Neuronal stem cell (in vitro differentiated cells): ENCODE data around the gene FOXP4.

Source experiments
- DNase-seq: peaks from one replicate; pipeline ENCODE4 v3.0.0-alpha.2; 2013; ENCODE audit warnings: low spot score
- H2AFZ ChIP-seq: one replicate; pipeline ENCODE4 v1.6.1; 2013; ENCODE audit warnings: mild to moderate bottlenecking, low read length, inconsistent platforms
- H2AK5ac ChIP-seq: 2 replicates; pipeline ENCODE4 v1.6.1; 2013; ENCODE audit warnings: low read depth, mild to moderate bottlenecking, inconsistent platforms, low read length, moderate library complexity, mixed read lengths
- H2BK120ac ChIP-seq: 2 replicates; pipeline ENCODE4 v1.6.1; 2013; ENCODE audit warnings: low read depth, mild to moderate bottlenecking, inconsistent platforms, low read length, moderate library complexity, mixed read lengths
- H2BK12ac ChIP-seq: one replicate; pipeline ENCODE4 v1.6.1; 2013; ENCODE audit warnings: low read length, inconsistent platforms
- H2BK15ac ChIP-seq: 2 replicates; pipeline ENCODE4 v1.6.1; 2013; ENCODE audit warnings: mild to moderate bottlenecking, low read length, inconsistent platforms, mixed read lengths
- H2BK5ac ChIP-seq: one replicate; pipeline ENCODE4 v1.6.1; 2013; ENCODE audit warnings: inconsistent platforms, mild to moderate bottlenecking, low read length, moderate library complexity
- H3K14ac ChIP-seq: one replicate; pipeline ENCODE4 v1.6.1; 2013; ENCODE audit warnings: low read length, inconsistent platforms
- H3K18ac ChIP-seq: 2 replicates; pipeline ENCODE4 v1.6.1; 2013; ENCODE audit warnings: low read length, inconsistent platforms
- H3K23ac ChIP-seq: 2 replicates; pipeline ENCODE4 v1.6.1; 2013; ENCODE audit warnings: low read depth, mild to moderate bottlenecking, mixed read lengths, low read length, inconsistent platforms; ENCODE audit not compliant: poor library complexity
- H3K27ac ChIP-seq: replicated peaks from 3 replicates; pipeline ENCODE4 v1.5.1; 2013; ENCODE audit warnings: low read length, inconsistent platforms
- H3K27me3 ChIP-seq, 3 experiments: 2 replicates each; pipeline ENCODE4 v1.6.1; 2013; ENCODE audit warnings: low read length in 3 of 3, mild to moderate bottlenecking in 2 of 3, inconsistent platforms in 1 of 3, low read depth in 1 of 3, mixed read lengths in 1 of 3, moderate library complexity in 1 of 3; ENCODE audit not compliant: control insufficient read depth in 3 of 3, insufficient read depth in 3 of 3
- H3K36me3 ChIP-seq, 2 donors: replicated peaks in 1 of 2; 2 replicates each; pipeline ENCODE4 v1.6.1; 2013; ENCODE audit warnings: low read length in 2 of 2; ENCODE audit not compliant: control insufficient read depth in 2 of 2, insufficient read depth in 2 of 2
- H3K4ac ChIP-seq: 2 replicates; pipeline ENCODE4 v1.6.1; 2013; ENCODE audit warnings: inconsistent platforms, mild to moderate bottlenecking, low read length, moderate library complexity
- H3K4me1 ChIP-seq, 2 donors: 1 replicate in 1 of 2; 2 replicates in 1 of 2; pipeline ENCODE4 v1.6.1; 2013; ENCODE audit warnings: low read length in 2 of 2, low read depth in 1 of 2; ENCODE audit not compliant: control insufficient read depth in 2 of 2, insufficient read depth in 1 of 2
- H3K4me2 ChIP-seq: one replicate; pipeline ENCODE4 v1.6.1; 2013; ENCODE audit warnings: mild to moderate bottlenecking, low read length, inconsistent platforms; ENCODE audit not compliant: insufficient read depth, poor library complexity, severe bottlenecking
- H3K4me3 ChIP-seq, 2 donors: 2 replicates each; pipeline ENCODE4 v1.5.1; 2013; ENCODE audit warnings: low read length in 2 of 2, mild to moderate bottlenecking in 2 of 2, inconsistent platforms in 1 of 2, moderate library complexity in 1 of 2
- H3K79me1 ChIP-seq: one replicate; pipeline ENCODE4 v1.6.1; 2013; ENCODE audit warnings: low read depth, mild to moderate bottlenecking, inconsistent platforms, low read length, moderate library complexity
- H3K9ac ChIP-seq: one replicate; pipeline ENCODE4 v1.6.1; 2013; ENCODE audit warnings: mild to moderate bottlenecking, low read depth, low read length, inconsistent platforms; ENCODE audit not compliant: poor library complexity
- H3K9me3 ChIP-seq, 2 donors: replicated peaks in 1 of 2; 2 replicates each; pipeline versions ENCODE3 to v1.6.1; 2013; ENCODE audit warnings: low read length in 2 of 2, mild to moderate bottlenecking in 2 of 2, inconsistent platforms in 1 of 2, low read depth in 1 of 2, mixed read lengths in 1 of 2, moderate library complexity in 1 of 2; ENCODE audit not compliant: control insufficient read depth in 2 of 2, insufficient read depth in 1 of 2
- H4K8ac ChIP-seq: one replicate; pipeline ENCODE4 v1.6.1; 2013; ENCODE audit warnings: low read depth, mild to moderate bottlenecking, inconsistent platforms, low read length, moderate library complexity
- H4K91ac ChIP-seq: one replicate; pipeline ENCODE4 v1.6.1; 2013; ENCODE audit warnings: low read length, low read depth, mild to moderate bottlenecking, inconsistent platforms; ENCODE audit not compliant: poor library complexity
- WGBS, 2 donors: extraction: QIAGEN DNeasy Blood & Tissue Kit; methylation state at CpG; one replicate each; pipeline ENCODE4 v1.1.7; 2013; ENCODE audit warnings: missing lambda C conversion rate in 2 of 2, mixed read lengths in 1 of 2; ENCODE audit not compliant: insufficient read length in 2 of 2, insufficient replicate concordance in 1 of 2; ENCODE audit errors: extremely low coverage in 2 of 2; 5-methylcytosine and 5-hydroxymethylcytosine counted together

FOXP4 gene

DNA sequence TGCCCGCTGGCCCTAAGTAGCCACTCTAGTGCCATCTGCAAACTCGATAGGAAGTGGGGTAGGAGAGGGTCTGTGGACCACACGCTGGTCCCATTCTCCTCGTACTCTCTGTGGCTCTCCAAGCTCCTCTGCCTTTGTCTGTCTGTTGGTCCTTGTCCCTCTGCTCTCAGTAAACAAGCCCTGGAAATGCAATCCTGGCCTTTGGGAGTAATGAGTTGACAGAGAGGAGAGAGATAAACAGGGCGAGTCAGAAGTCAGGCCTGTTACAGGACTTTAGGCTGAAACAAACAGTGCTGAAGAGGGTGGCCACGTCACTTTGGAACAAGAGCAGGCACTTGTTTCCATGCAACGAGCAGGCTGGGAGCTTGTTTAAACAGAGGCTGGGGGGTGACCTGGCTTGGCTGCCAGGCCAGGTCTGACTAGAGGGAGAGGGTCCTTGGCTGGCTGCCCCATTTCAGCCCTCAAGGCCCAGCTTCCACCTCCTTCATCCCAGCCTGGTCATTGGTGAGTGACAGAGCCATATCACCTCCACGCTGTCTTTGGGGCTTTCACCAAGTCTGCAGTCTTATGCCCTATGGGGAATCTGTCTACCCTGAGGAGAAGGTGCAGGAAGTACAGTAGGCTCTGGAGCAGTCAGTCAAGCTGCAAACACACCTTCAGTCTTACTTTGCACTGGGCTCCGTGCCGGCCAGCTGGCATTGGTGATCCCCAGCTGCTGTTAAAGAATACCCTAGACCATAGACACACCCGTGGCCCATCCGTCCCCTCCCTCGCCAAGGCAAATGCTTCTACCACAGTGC is 22.6 kb downstream of the FOXP4 start:
- Histone ChIP-seq H2BK12ac (peak overlapping the region; percentile 53), H3K4me1 (peaks cover 41 to 48% of the 10 kb centered on the region in 2 donors), H3K18ac (peak overlapping the region; percentile 97), H2BK5ac (peak overlapping the region; percentile 90), H3K27me3 (no peaks in the 10 kb centered on the region), H3K23ac (no peak overlapping the region), H3K4ac (peak overlapping the region; percentile 80), H3K9me3 (no peaks in the 10 kb centered on the region), H3K27ac (peak overlapping the region; percentile 89), H3K4me2 (no peak overlapping the region), H3K79me1 (peaks cover 3% of the 10 kb centered on the region), H3K14ac (peak overlapping the region; percentile 72), H2AK5ac (peak overlapping the region; percentile 95), H3K9ac (peak overlapping the region; percentile 78), H2BK120ac (peak overlapping the region; percentile 58), H4K8ac (no peak overlapping the region), H4K91ac (no peak overlapping the region), H2BK15ac (peak overlapping the region; percentile 22), H2AFZ (no peak overlapping the region), H3K36me3 (peaks cover 23 to 86% of the 10 kb centered on the region in 2 donors), H3K4me3 (no peak overlapping the region)
- no CpG with 5 or more reads among the region's 13 CpGs for WGBS, 2 donors
- DNase-seq, result no peak

DNA sequence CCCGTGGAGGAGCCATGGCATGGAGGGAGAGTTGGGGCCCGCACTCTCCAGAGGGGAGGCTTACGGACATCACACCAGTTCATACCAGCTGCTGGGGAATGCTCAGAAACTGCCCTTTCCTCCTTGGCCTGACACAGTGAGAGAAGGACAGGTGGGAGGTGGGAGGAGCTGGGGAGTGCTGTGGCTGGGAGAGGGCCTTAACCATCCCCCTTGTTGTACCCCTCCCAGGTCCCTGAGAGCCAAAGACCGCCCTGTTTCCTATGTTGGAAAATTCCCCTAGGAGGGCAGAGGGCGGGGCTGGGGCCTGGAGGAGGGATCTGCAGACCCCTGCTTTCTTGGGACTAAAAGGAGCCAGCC is 24.1 kb downstream of the FOXP4 start:
- H2AFZ ChIP-seq, result no peak overlapping the region
- H3K9ac ChIP-seq, result peak overlapping the region; percentile 83
- peak overlapping the region; percentile 58 for H3K14ac ChIP-seq
- no peaks in the 10 kb centered on the region for H3K27me3 ChIP-seq
- H3K23ac ChIP-seq, result no peak overlapping the region
- H3K36me3 ChIP-seq, result peaks cover 21 to 83% of the 10 kb centered on the region in 2 donors
- WGBS, 2 donors, result no CpG with 5 or more reads among the region's 5 CpGs
- H3K18ac ChIP-seq, result peak overlapping the region; percentile 94
- H4K91ac ChIP-seq, result peak overlapping the region; percentile 75
- H2AK5ac ChIP-seq, result peak overlapping the region; percentile 86
- H2BK12ac ChIP-seq, result peak overlapping the region; percentile 34
- no peak overlapping the region for H2BK15ac ChIP-seq
- peaks cover 4% of the 10 kb centered on the region for H3K79me1 ChIP-seq
- peak overlapping the region; percentile 100 for H3K27ac ChIP-seq
- no peaks in the 10 kb centered on the region for H3K9me3 ChIP-seq
- peaks cover 41 to 60% of the 10 kb centered on the region in 2 donors for H3K4me1 ChIP-seq
- no peak overlapping the region for H4K8ac ChIP-seq
- peak overlapping the region; percentile 73 for H3K4ac ChIP-seq
- H2BK5ac ChIP-seq, result peak overlapping the region; percentile 95
- H3K4me3 ChIP-seq, result peak overlapping the region; percentile 3 to 27
- H2BK120ac ChIP-seq, result peak overlapping the region; percentile 96
- peak; percentile 90 for DNase-seq
- peak overlapping the region; percentile 81 for H3K4me2 ChIP-seq

DNA sequence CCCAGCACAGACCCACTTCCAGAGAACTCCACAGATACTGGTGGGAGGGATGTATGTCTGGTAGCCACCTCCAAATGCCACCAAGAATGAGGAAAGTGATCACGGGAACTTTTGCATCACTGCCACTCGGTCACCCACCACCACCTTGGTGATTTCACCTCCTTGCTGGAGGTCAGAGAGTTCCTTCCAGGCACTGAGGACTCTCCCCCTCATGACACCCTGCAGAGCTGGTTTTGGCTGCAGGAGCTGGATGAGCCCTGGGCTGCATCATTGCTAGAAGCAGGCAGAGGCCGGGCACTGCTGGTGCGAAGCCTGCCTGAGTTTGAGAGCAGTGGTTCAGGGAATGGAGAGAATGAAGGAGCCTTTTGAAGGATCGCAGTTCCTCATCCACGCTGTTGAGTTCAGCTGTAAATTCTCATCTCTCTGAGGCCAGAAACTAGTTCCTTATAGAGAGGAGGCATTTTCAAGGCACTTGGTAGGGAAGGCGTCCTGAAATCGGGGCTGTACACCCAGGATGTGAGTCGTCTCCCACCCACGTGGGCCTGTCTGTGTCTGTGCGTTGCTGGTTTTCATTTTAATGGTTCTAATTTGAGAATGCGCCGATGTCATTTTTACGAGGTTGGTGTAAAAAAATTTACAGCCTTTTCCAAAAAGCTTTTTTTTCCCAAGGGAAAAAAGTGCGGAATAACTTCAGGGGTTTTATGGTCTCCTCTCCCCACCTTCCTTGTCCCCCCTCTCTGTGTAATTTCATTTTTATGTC is 25.0 kb downstream of the FOXP4 start:
- no peak overlapping the region for H3K14ac ChIP-seq
- H3K4me1 ChIP-seq, result peaks cover 46 to 66% of the 10 kb centered on the region in 2 donors
- peak overlapping the region; percentile 77 for H2AK5ac ChIP-seq
- no peaks in the 10 kb centered on the region for H3K9me3 ChIP-seq
- peak overlapping the region; percentile 100 for H3K27ac ChIP-seq
- peaks cover 1% of the 10 kb centered on the region for H3K79me1 ChIP-seq
- H3K4ac ChIP-seq, result peak overlapping the region; percentile 59
- peak overlapping the region; percentile 4 for H2BK12ac ChIP-seq
- H2AFZ ChIP-seq, result no peak overlapping the region
- H2BK120ac ChIP-seq, result peak overlapping the region; percentile 12
- no peak overlapping the region for H4K8ac ChIP-seq
- WGBS, 2 donors, result no CpG with 5 or more reads among the region's 15 CpGs
- no peaks in the 10 kb centered on the region for H3K27me3 ChIP-seq
- H3K9ac ChIP-seq, result no peak overlapping the region
- H3K4me3 ChIP-seq, result no peak overlapping the region
- peak overlapping the region; percentile 94 for H3K18ac ChIP-seq
- DNase-seq, result no peak
- H3K4me2 ChIP-seq, result peak overlapping the region; percentile 28
- peak overlapping the region; percentile 95 for H2BK5ac ChIP-seq
- peaks cover 13 to 77% of the 10 kb centered on the region in 2 donors for H3K36me3 ChIP-seq
- H4K91ac ChIP-seq, result peak overlapping the region; percentile 1
- no peak overlapping the region for H3K23ac ChIP-seq
- H2BK15ac ChIP-seq, result peak overlapping the region; percentile 6

DNA sequence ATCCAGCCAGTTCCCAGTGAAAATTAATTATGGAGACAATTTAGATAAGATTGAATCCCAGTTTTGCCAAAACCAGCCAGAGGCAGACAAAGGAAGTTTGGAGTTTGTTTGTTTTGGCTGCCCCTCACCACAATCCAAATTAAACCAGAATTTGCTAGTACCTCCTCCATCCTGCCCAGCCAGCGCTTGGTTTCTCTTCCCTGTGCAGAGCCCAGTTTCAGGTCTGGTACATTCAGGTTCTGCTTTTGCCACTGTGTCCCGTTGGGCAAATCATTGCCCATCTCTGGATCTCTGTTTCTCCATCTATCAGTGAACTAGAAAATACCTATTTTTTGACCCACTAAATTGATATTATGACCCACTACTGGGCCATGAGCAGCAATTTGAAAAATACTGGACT is 26.4 kb downstream of the FOXP4 start:
- Histone ChIP-seq H2AFZ (no peak overlapping the region), H2BK12ac (no peak overlapping the region), H3K4me1 (peaks cover 58 to 75% of the 10 kb centered on the region in 2 donors)

More for the DNA sequence above, 26.4 kb downstream of the FOXP4 start:
- Histone ChIP-seq H3K27me3 (no peaks in the 10 kb centered on the region), H2BK120ac (no peak overlapping the region), H2BK15ac (no peak overlapping the region), H3K79me1 (peaks cover 1% of the 10 kb centered on the region), H2AK5ac (peak overlapping the region; percentile 42), H2BK5ac (no peak overlapping the region), H3K14ac (no peak overlapping the region), H3K23ac (no peak overlapping the region), H3K18ac (peak overlapping the region; percentile 89), H3K9ac (no peak overlapping the region), H3K9me3 (no peaks in the 10 kb centered on the region), H3K36me3 (peaks cover 3 to 75% of the 10 kb centered on the region in 2 donors), H4K91ac (no peak overlapping the region), H3K4me2 (no peak overlapping the region), H3K4me3 (no peak overlapping the region), H4K8ac (no peak overlapping the region), H3K27ac (peak overlapping the region; percentile 69), H3K4ac (no peak overlapping the region)
- DNase-seq, result no peak
- no CpG with 5 or more reads among the region's 2 CpGs for WGBS, 2 donors
